Karpas-422 (cell line): ENCODE measurements around the gene DMD. TPM values are rescaled to one million over a fixed set of nuclear protein-coding genes. Genes with fewer than 3 reads are reported as not detected.

Source experiments
- DNase-seq: peaks from one replicate; pipeline ENCODE4 v3.0.0-alpha.2; 2015
- H2AFZ ChIP-seq: fragments of 200-600 bp; sonication (generic); 2 replicates; pipeline ENCODE4 v1.6.1; 2014; ENCODE audit warnings: antibody characterized with exemption, low read length, mixed read lengths
- H3K27ac ChIP-seq: fragments of 200-600 bp; sonication (generic); 2 replicates; pipeline ENCODE4 v1.5.1; 2014; ENCODE audit warnings: mild to moderate bottlenecking, low read length, moderate library complexity
- H3K27me3 ChIP-seq: fragments of 200-600 bp; sonication (generic); 2 replicates; pipeline ENCODE4 v1.6.1; 2014; ENCODE audit warnings: low read length, mixed read lengths
- H3K36me3 ChIP-seq: fragments of 200-600 bp; sonication (generic); 2 replicates; pipeline ENCODE4 v1.6.1; 2014; ENCODE audit warnings: low read length, mixed read lengths; ENCODE audit not compliant: insufficient read depth
- H3K4me1 ChIP-seq: fragments of 200-600 bp; sonication (generic); 2 replicates; pipeline ENCODE4 v1.6.1; 2014; ENCODE audit warnings: mild to moderate bottlenecking, low read length, mixed read lengths
- H3K4me2 ChIP-seq: fragments of 200-600 bp; sonication (generic); 2 replicates; pipeline ENCODE4 v1.6.1; 2014; ENCODE audit warnings: low read length, low read depth, mild to moderate bottlenecking; ENCODE audit not compliant: poor library complexity, severe bottlenecking
- H3K4me3 ChIP-seq: fragments of 200-600 bp; sonication (generic); 2 replicates; pipeline ENCODE4 v1.5.1; 2014; ENCODE audit warnings: mild to moderate bottlenecking, antibody characterized with exemption, low read length, mixed read lengths
- H3K79me2 ChIP-seq: fragments of 200-600 bp; sonication (generic); 2 replicates; pipeline ENCODE4 v1.6.1; 2014; ENCODE audit warnings: mild to moderate bottlenecking, low read length, mixed read lengths
- H3K9ac ChIP-seq: fragments of 200-600 bp; sonication (generic); 2 replicates; pipeline ENCODE4 v1.6.0; 2014; ENCODE audit warnings: low read length
- H3K9me2 ChIP-seq: fragments of 200-600 bp; sonication (generic), shearing (Covaris generic); replicated peaks from 2 replicates; pipeline ENCODE4 v1.6.0; 2014; ENCODE audit warnings: mild to moderate bottlenecking, low read length, moderate library complexity; ENCODE audit not compliant: insufficient read depth
- H3K9me3 ChIP-seq: fragments of 300-700, 200-600 bp; sonication (generic); 2 replicates; pipeline ENCODE4 v1.6.1; 2014; ENCODE audit warnings: low read length, mixed read lengths
- H4K20me1 ChIP-seq: fragments of 200-600 bp; sonication (generic); 2 replicates; pipeline ENCODE4 v1.6.1; 2014; ENCODE audit warnings: mild to moderate bottlenecking, antibody characterized with exemption, low read length, low read depth; ENCODE audit not compliant: insufficient read depth
- total RNA-seq: library from RNA; depleted of rRNA; stranded (reverse); fragments of >200 nt; shearing (Covaris generic); gene quantifications from 2 replicates; pipeline ENCODE4 v1.2.3, GENCODE V29; 2014; ENCODE audit warnings: low replicate concordance

The DMD gene
- total RNA-seq, 1 experiment from 2014 or later, result not detected

GRCh38 chrX:31302573-31303075 lies 1908.7 kb downstream of the DMD start:
- no peaks in the 10 kb centered on the region for H3K9me2 ChIP-seq
- no peak overlapping the region for H3K27ac ChIP-seq
- no peak overlapping the region for H2AFZ ChIP-seq
- no peak for DNase-seq
- H3K27me3 ChIP-seq, result no peaks in the 10 kb centered on the region
- no peaks in the 10 kb centered on the region for H3K4me1 ChIP-seq
- no peaks in the 10 kb centered on the region for H4K20me1 ChIP-seq
- H3K36me3 ChIP-seq, result no peaks in the 10 kb centered on the region
- H3K9me3 ChIP-seq, result peaks cover 5% of the 10 kb centered on the region
- H3K79me2 ChIP-seq, result no peaks in the 10 kb centered on the region
- no peak overlapping the region for H3K4me2 ChIP-seq
- no peak overlapping the region for H3K9ac ChIP-seq
- no peak overlapping the region for H3K4me3 ChIP-seq

DNA sequence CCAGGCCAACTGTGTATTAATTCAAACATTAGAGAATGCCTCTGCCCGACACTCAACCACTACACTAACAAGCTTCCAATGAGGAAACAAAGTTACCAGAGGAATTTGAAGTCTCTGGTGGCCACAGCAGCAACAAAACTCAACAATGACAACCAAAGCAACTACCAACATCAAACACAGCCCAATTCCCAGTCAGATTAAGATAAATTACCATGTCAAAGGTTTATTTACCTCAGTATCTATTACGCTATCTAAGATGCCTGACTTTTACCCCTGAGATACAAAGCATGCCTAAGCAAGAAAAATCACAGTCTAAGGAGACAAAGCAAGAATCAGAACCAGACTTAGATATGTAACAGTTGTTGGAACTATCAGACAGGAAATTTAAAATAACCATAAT lies 1909.4 kb downstream of the DMD start:
- Histone ChIP-seq H3K9me3 (peaks cover 5% of the 10 kb centered on the region), H3K4me2 (no peak overlapping the region), H3K9ac (no peak overlapping the region), H3K27me3 (no peaks in the 10 kb centered on the region), H3K79me2 (no peaks in the 10 kb centered on the region), H4K20me1 (no peaks in the 10 kb centered on the region), H3K9me2 (no peaks in the 10 kb centered on the region), H3K36me3 (no peaks in the 10 kb centered on the region), H3K27ac (no peak overlapping the region), H2AFZ (no peak overlapping the region), H3K4me3 (no peak overlapping the region), H3K4me1 (no peaks in the 10 kb centered on the region)
- DNase-seq, result no peak

DNA sequence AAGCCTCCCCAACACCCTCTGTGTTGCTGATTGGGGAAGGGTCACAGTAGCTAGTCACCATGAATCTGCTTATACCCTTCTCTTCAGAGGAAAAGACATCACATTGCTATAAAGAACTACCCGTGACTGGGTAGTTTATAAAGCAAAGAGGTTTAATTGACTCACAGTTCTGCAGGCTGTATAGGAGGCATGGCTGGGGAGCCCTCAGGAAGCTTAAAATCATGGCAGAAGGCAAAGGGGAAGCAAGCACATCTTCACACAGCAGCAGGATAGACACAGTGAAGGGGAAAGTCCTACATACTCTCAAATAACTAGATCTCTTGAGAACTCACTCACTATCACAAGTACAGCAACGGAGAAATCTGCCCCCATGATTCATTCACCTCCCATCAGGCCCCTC lies 1910.1 kb downstream of the DMD start:
- Histone ChIP-seq H3K27ac (no peak overlapping the region), H3K4me1 (no peaks in the 10 kb centered on the region), H3K9me2 (no peaks in the 10 kb centered on the region), H4K20me1 (no peaks in the 10 kb centered on the region), H3K9ac (no peak overlapping the region), H2AFZ (no peak overlapping the region), H3K4me3 (no peak overlapping the region), H3K79me2 (no peaks in the 10 kb centered on the region), H3K36me3 (no peaks in the 10 kb centered on the region), H3K4me2 (no peak overlapping the region), H3K9me3 (peaks cover 5% of the 10 kb centered on the region), H3K27me3 (no peaks in the 10 kb centered on the region)
- DNase-seq, result no peak

- DNase-seq, result no peak
- no peak overlapping the region for H2AFZ ChIP-seq
- no peak overlapping the region for H3K4me2 ChIP-seq
- H4K20me1 ChIP-seq, result no peaks in the 10 kb centered on the region
- no peak overlapping the region for H3K9ac ChIP-seq
- no peak overlapping the region for H3K4me3 ChIP-seq
- H3K4me1 ChIP-seq, result no peaks in the 10 kb centered on the region
- H3K27ac ChIP-seq, result no peak overlapping the region
- H3K79me2 ChIP-seq, result no peaks in the 10 kb centered on the region
- no peaks in the 10 kb centered on the region for H3K36me3 ChIP-seq
- H3K9me2 ChIP-seq, result no peaks in the 10 kb centered on the region
- H3K27me3 ChIP-seq, result no peaks in the 10 kb centered on the region
- peaks cover 5% of the 10 kb centered on the region for H3K9me3 ChIP-seq
Measured at GRCh38 chrX:31298916-31299315, 1912.4 kb downstream of the DMD start.

- H3K9me3 ChIP-seq, result peaks cover 5% of the 10 kb centered on the region
- H3K4me1 ChIP-seq, result no peaks in the 10 kb centered on the region
- no peaks in the 10 kb centered on the region for H3K79me2 ChIP-seq
- H3K9ac ChIP-seq, result no peak overlapping the region
- H2AFZ ChIP-seq, result no peak overlapping the region
- H3K4me3 ChIP-seq, result no peak overlapping the region
- H4K20me1 ChIP-seq, result no peaks in the 10 kb centered on the region
- H3K4me2 ChIP-seq, result no peak overlapping the region
- no peak overlapping the region for H3K27ac ChIP-seq
- H3K27me3 ChIP-seq, result no peaks in the 10 kb centered on the region
- DNase-seq, result no peak
- no peaks in the 10 kb centered on the region for H3K9me2 ChIP-seq
- no peaks in the 10 kb centered on the region for H3K36me3 ChIP-seq
Measured at GRCh38 chrX:31297881-31298280, 1913.5 kb downstream of the DMD start.

DNA sequence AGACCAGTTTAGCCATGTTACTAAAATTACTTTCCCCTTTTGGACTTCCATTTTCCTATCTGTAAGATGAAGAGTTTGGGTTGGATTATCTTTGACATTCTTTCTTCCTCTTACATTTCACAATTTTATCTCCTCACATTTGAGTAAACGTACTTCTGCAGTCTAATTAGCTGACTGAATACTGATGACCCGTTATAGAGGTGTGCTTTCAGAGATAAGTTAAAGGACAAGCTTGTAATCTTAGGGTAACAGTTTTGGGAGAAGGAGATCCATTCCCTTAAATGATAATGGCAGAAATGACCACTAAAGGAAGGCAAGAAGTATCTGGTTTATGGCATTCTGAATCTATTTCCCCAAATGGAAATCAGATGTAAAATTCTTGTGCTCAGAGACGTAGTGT lies 1916.9 kb downstream of the DMD start:
- no peaks in the 10 kb centered on the region for H3K4me1 ChIP-seq
- H3K4me2 ChIP-seq, result no peak overlapping the region
- no peaks in the 10 kb centered on the region for H3K36me3 ChIP-seq
- no peak for DNase-seq
- no peak overlapping the region for H3K27ac ChIP-seq
- H3K9me2 ChIP-seq, result no peaks in the 10 kb centered on the region
- H3K4me3 ChIP-seq, result no peak overlapping the region
- no peaks in the 10 kb centered on the region for H4K20me1 ChIP-seq
- no peaks in the 10 kb centered on the region for H3K79me2 ChIP-seq
- no peaks in the 10 kb centered on the region; the same call in 1 of the 2 replicates for H3K9me3 ChIP-seq
- H2AFZ ChIP-seq, result no peak overlapping the region
- H3K9ac ChIP-seq, result no peak overlapping the region
- no peaks in the 10 kb centered on the region for H3K27me3 ChIP-seq

DNA sequence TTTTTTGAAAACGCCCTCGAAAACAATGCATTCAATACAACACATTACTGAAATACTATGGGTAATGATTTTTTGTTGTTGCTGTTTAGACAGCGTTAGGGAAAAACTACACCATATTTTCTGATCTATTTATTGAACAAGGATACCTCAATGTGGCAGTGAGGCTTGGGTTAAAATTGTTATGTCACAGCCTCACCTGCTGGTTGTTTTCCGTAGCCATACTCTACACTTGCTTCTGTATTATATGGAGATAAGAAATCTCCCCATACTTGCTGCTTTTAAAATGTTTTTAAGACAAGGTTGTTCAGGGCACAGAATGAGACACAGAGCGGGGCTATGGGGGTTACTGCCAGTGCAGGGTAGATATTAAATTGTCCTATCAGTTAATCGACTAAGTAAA lies 1917.9 kb downstream of the DMD start:
- no peak overlapping the region for H3K27ac ChIP-seq
- H3K4me3 ChIP-seq, result no peak overlapping the region
- no peak overlapping the region for H2AFZ ChIP-seq
- no peaks in the 10 kb centered on the region; the same call in 1 of the 2 replicates for H3K9me3 ChIP-seq
- no peak for DNase-seq
- no peaks in the 10 kb centered on the region for H3K9me2 ChIP-seq
- H4K20me1 ChIP-seq, result no peaks in the 10 kb centered on the region
- no peak overlapping the region for H3K4me2 ChIP-seq
- no peaks in the 10 kb centered on the region for H3K79me2 ChIP-seq
- no peaks in the 10 kb centered on the region for H3K27me3 ChIP-seq
- no peak overlapping the region for H3K9ac ChIP-seq
- no peaks in the 10 kb centered on the region for H3K36me3 ChIP-seq
- no peaks in the 10 kb centered on the region for H3K4me1 ChIP-seq

DNA sequence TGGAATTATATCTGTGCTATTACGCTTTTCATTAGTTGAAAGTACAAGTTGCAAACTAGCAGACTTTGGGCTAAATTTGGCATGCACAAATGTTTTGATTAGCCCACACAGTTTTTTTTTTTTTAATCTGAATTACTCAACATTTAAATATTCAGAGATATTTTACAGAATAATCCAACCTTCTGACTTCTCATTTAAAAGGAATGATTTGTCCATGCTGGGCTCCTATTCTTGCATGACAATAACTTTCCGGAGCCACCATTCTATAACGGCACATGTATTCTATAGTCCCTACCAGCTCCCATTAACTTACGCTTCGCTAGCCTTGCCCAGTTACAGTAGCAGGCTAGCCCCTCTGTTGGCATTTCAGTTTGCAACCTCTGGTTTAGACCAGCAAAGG lies 1920.2 kb downstream of the DMD start:
- no peak overlapping the region for H3K4me3 ChIP-seq
- H3K79me2 ChIP-seq, result no peaks in the 10 kb centered on the region
- no peaks in the 10 kb centered on the region; the same call in 1 of the 2 replicates for H3K9me3 ChIP-seq
- no peaks in the 10 kb centered on the region for H4K20me1 ChIP-seq
- H3K27me3 ChIP-seq, result no peaks in the 10 kb centered on the region
- no peak overlapping the region for H3K4me2 ChIP-seq
- H3K4me1 ChIP-seq, result no peaks in the 10 kb centered on the region
- no peak overlapping the region for H3K27ac ChIP-seq
- H3K9me2 ChIP-seq, result no peaks in the 10 kb centered on the region
- no peaks in the 10 kb centered on the region for H3K36me3 ChIP-seq
- H2AFZ ChIP-seq, result no peak overlapping the region
- DNase-seq, result no peak
- no peak overlapping the region for H3K9ac ChIP-seq

GRCh38 chrX:31287861-31288260 lies 1923.5 kb downstream of the DMD start:
- H3K36me3 ChIP-seq, result no peaks in the 10 kb centered on the region
- H3K9me3 ChIP-seq, result no peaks in the 10 kb centered on the region; the same call in none of the 2 replicates
- H3K27ac ChIP-seq, result no peak overlapping the region
- H4K20me1 ChIP-seq, result no peaks in the 10 kb centered on the region
- no peak overlapping the region for H3K4me3 ChIP-seq
- H3K9ac ChIP-seq, result no peak overlapping the region
- no peak overlapping the region for H2AFZ ChIP-seq
- no peaks in the 10 kb centered on the region for H3K9me2 ChIP-seq
- DNase-seq, result no peak
- H3K4me1 ChIP-seq, result no peaks in the 10 kb centered on the region
- H3K27me3 ChIP-seq, result no peaks in the 10 kb centered on the region
- H3K79me2 ChIP-seq, result no peaks in the 10 kb centered on the region
- no peak overlapping the region for H3K4me2 ChIP-seq
